ENCODE data around the gene MON2. TPM values are rescaled to one million over a fixed set of nuclear protein-coding genes. Genes with fewer than 3 reads are reported as not detected.

The MON2 gene
- total and polyA plus RNA-seq, 2 of the 8 experiments (the other 6 are each of a cell fraction or from before 2014, with no cell fraction given): 3.8 to 21.8 TPM

GRCh38 chr12:62606654-62607053 lies 140.0 kb downstream of the MON2 start (continued):
- no peak for TF ChIP-seq SIRT6 (IDR thresholded peaks at IDR 0.05; ENCODE audit: low read length)
